ENCODE results near the gene SCAMP2. TPM values are rescaled to one million over a fixed set of nuclear protein-coding genes. Genes with fewer than 3 reads are reported as not detected.
"Not testable (repeated sequence)": the region's sequence is repeated elsewhere in the genome, so short reads cannot be mapped to it uniquely, and the experiment has no call there.

Gene SCAMP2, protein sequence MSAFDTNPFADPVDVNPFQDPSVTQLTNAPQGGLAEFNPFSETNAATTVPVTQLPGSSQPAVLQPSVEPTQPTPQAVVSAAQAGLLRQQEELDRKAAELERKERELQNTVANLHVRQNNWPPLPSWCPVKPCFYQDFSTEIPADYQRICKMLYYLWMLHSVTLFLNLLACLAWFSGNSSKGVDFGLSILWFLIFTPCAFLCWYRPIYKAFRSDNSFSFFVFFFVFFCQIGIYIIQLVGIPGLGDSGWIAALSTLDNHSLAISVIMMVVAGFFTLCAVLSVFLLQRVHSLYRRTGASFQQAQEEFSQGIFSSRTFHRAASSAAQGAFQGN
- total RNA-seq = 10 to 100 TPM; 63.4 to 65.2 TPM
- long read RNA-seq, transcript SCAMP2-201 (9 exons, 2,453 nt) = major isoform, 38 of 49 reads
- long read RNA-seq, partial matches to known transcripts = 7 of 49 reads
- long read RNA-seq, other reads (novel, unspliced or antisense) = 3 of 49 reads

DNA sequence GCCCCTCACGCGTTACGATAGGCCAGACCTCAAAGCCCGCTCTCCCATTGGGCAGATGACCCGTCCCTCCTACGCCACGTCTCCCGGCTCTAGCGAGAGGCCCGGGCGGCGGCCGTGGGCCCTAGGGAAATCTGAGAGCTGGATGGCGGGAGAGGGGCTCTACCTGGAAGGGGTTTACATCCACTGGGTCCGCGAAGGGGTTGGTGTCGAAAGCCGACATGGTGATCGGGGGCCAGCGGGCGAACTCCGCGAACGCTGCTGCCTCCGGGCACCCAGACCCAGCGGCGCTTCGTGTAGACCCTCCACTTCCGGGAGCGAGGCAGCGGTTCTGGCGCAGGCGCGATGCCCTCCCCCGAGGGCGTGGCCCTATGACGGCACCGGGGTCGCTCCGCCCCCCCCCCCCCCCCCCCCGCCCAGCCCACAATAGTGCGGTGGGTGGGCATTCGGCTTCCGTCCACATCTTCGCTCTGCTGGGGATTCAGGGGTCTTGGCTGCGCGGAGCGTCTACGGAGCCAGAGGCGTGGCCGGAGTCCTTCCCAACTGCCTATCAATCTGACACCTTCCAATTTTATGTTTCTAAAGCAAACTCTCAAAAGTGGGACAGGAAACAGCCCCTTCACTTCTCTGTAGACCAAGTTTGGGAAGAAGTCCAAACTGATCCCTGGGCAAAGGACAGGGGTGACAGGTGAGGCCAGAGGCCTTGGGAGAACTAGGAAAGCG lies at the start of gene SCAMP2:
Gene SCAMP2 (minus strand): TSS at position 330 of the 720 bp plus-strand sequence. CDS start 110 bp downstream, at position 220.
- DNase-seq (peak; percentile 97), ATAC-seq (peak; percentile 93 to 96)
- intact Hi-C loops (cut with DNase I) = no loop called here

- DNase-seq (no peak), ATAC-seq (no peak)
- intact Hi-C loops (cut with DNase I) = no loop called here
Measured at GRCh38 chr15:74920456-74920855, 47.3 kb upstream of the SCAMP2 start.

DNA sequence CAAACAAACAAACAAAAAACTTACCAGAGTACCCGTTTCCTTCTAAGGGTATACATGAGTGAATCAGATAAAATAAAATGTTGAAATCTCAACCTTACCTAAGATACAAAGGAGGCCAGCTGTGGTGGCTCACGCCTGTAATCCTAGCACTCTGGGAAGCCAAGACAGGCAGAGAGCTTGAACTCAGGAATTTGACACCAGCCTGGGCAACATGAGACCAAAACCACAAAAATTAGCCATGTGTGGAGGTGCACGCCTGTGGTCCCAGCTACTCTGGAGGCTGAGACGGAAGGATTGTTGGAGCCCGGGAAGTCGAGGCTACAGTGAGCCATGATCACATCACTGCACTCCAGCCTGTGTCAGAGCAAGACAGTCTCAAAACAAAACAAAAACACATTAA lies 44.5 kb upstream of the SCAMP2 start:
- DNase-seq (no peak), ATAC-seq (no peak)
- intact Hi-C loops (cut with DNase I) = no loop called here

- ATAC-seq; DNase-seq; intact Hi-C loops (cut with DNase I): not testable (repeated sequence)
Measured at GRCh38 chr15:74913799-74914198, 40.6 kb upstream of the SCAMP2 start.

GRCh38 chr15:74913041-74913440 lies 39.9 kb upstream of the SCAMP2 start:
- intact Hi-C loops (cut with DNase I) = no loop called here
- ATAC-seq (no peak), DNase-seq (no peak)

DNA sequence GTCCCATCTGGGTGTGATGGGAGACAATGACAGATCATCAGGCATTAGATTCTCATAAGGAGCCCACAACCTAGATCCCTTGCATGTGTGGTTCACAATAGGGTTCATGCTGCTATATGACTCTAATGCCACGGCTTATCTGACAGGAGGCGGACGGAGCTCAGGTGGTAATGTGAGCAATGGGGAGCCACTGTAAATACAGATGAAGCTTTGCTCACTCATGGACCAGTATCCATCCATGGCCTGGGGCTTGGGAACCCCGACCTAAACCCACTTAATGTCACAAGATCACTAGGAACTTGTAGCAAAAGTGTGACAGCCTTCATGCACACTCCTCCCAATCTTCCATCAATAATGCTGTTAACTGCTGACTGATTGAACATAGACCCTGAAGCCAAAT lies 35.5 kb upstream of the SCAMP2 start:
- no peak for DNase-seq
- intact Hi-C loops (cut with DNase I) = loop anchor here (5.0 to 10.0 kb wide), 3 partner anchors 66 to 124 kb away; partner anchors contain the start of genes CSK (in 1 of the 2) and ULK3 (in 1 of the 2)
- no peak for ATAC-seq

- ATAC-seq = peak; percentile 66 to 72
- peak; percentile 45 for DNase-seq
- intact Hi-C loops (cut with DNase I) = loop anchor here (5.0 to 10.0 kb wide), 3 partner anchors 65 to 123 kb away; partner anchors contain the start of genes CSK (in 1 of the 2) and ULK3 (in 1 of the 2)
Measured at GRCh38 chr15:74907163-74907870, 34.2 kb upstream of the SCAMP2 start.

DNA sequence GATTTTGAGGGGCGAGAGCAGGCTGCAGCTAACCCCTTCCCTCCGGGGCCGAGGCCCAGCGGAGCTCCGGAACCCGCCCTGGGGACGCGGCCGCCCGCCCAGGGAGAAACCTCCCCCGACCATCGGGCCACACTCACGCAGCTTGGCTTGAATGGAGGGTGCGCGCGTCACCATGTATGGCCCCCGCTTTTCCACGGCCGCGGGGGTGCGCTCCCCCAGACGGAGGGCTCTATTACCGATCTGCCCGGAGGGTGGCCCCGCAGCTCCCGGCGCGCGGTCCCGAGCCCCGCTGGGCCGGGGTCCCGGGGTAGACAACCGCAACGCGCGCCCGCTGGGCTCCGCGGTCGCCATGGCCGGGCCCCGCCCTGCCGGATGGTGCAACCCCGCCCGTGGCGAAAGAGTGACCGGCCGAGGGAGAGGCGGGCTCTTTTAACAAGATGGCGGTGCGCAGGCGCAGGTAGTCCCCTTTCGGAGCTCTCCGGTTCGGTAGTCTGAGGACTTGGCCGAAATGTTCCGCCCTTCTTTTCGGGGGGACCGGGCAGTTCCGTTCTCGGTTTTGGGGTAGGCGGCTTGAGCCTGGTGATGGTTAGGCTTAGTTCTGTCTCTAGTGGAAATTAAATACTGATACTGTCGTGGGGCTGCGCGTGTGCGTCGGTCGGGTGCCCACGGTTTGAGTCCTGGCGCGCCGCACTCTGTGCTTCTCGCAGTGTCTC lies 33.4 kb upstream of the SCAMP2 start, which contains the start of gene FAM219B:
Gene FAM219B (minus strand): TSS at position 402 of the 713 bp plus-strand sequence. CDS start 51 bp downstream, at position 351.
- peak; percentile 96 to 97 for ATAC-seq
- intact Hi-C loops (cut with DNase I) = loop anchor here (5.0 to 10.0 kb wide), 3 partner anchors 64 to 122 kb away; partner anchors contain the start of genes CSK (in 1 of the 2) and ULK3 (in 1 of the 2)
- peak; percentile 96 for DNase-seq

DNA sequence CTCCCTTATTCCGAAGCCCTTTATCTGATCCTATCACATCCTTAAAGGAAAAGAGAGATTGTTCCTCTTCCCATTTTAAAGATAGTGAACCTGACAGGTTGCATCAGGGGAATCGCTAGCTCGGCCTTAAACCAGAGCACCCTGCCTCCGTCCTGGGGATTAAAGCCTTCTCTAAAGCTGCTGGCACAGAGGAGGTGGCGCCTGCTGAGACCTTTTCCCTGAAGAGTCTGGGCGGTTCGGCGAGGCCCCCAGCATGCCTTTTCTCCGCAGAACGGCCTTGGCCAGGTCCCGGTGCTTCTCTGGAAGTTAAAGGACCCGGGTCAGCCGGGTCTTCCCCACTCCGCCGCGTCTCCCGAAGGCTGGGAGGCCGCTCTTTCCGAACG lies 32.9 kb upstream of the SCAMP2 start:
- DNase-seq (no peak), ATAC-seq (peak; percentile 39 to 43)
- intact Hi-C loops (cut with DNase I) = loop anchor here (5.0 to 10.0 kb wide), 3 partner anchors 64 to 121 kb away; partner anchors contain the start of genes CSK (in 1 of the 2) and ULK3 (in 1 of the 2)

GRCh38 chr15:74904190-74904805 lies 31.1 kb upstream of the SCAMP2 start:
- DNase-seq (no peak), ATAC-seq (no peak)
- intact Hi-C loops (cut with DNase I) = loop anchor here in 1 of 2 donors (10.0 kb wide), 2 partner anchors 69 to 119 kb away; partner anchors contain the start of gene CSK

- DNase-seq = no peak
- intact Hi-C loops (cut with DNase I) = loop anchor here in 1 of 2 donors (10.0 kb wide), 2 partner anchors 69 to 119 kb away; partner anchors contain the start of gene CSK
- no peak for ATAC-seq
Measured at GRCh38 chr15:74903676-74904075, 30.5 kb upstream of the SCAMP2 start.

- DNase-seq = no peak
- intact Hi-C loops (cut with DNase I) = loop anchor here in 1 of 2 donors (10.0 kb wide), 2 partner anchors 68 to 118 kb away; partner anchors contain the start of gene CSK
Measured at GRCh38 chr15:74902295-74903075, 29.3 kb upstream of the SCAMP2 start.

GRCh38 chr15:74901612-74902063 lies 28.5 kb upstream of the SCAMP2 start:
- ATAC-seq (peak; percentile 15 to 34), DNase-seq (no peak)
- intact Hi-C loops (cut with DNase I) = loop anchor here in 1 of 2 donors (10.0 kb wide), 2 partner anchors 67 to 117 kb away; partner anchors contain the start of gene CSK

More at GRCh38 chr15:74902295-74903075, 29.3 kb upstream of the SCAMP2 start:
- ATAC-seq = no peak

GRCh38 chr15:74897300-74897701 lies 24.1 kb upstream of the SCAMP2 start:
- peak; percentile 55 to 62 for ATAC-seq
- DNase-seq = no peak
- intact Hi-C loops (cut with DNase I) = no loop called here

- ATAC-seq = no peak
- no peak for DNase-seq
- intact Hi-C loops (cut with DNase I) = no loop called here
Measured at GRCh38 chr15:74896316-74896715, 23.2 kb upstream of the SCAMP2 start.

GRCh38 chr15:74895830-74896229 lies 22.7 kb upstream of the SCAMP2 start:
- intact Hi-C loops (cut with DNase I) = no loop called here
- DNase-seq = no peak
- ATAC-seq = no peak

DNA sequence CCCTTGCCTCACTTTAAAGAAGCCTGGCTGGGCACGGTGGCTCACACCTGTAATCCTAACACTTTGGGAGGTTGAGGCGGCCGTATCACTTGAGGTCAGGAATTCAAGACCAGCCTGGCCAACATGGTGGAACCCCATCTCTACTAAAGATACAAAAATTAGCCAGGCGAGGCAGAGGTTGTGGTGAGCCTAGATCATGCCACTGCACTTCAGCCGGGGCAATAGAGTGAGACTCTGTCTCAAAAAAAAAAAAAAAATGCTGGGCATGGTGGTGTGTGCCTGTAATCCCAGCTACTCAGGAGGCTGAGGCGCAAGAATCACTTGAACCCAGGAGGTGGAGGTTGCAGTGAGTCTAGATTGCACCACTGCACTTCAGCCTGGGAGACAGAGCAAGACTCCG lies 21.2 kb upstream of the SCAMP2 start:
- intact Hi-C loops (cut with DNase I); ATAC-seq; DNase-seq: not testable (repeated sequence)
